ENCODE results near the gene GJB3.

GJB3 gene

DNA sequence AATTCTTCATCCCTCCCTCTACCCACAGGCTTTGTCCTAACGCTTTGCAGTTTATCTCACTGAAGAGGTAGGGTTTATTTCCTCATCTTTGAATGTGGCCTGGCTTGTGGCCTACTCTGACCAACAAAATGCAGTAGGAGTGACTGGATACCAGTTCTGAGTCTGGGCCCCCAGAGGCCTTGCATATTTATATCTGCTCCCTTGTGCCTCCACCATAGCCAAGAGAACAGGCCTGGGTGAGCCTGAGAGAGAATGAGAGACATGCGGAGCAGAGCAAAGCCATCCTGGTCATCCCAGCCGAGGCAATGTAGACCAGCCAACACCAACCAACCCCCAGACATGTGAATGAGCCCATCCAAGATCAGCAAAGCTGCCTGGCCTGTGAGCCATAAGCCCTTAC, 48.2 kb downstream of the GJB3 start:
- FAIRE-seq, result no peak
- no peak for DNase-seq (ENCODE audit: insufficient read length, low spot score)
- TF ChIP-seq PAX5 (IDR thresholded peaks at IDR 0.05; ENCODE audit: insufficient read depth, low read length, severe bottlenecking) (no peak), SPI1 (IDR thresholded peaks at IDR 0.05; ENCODE audit: low read depth, low read length) (no peak), POLR2AphosphoS5 (IDR thresholded peaks at IDR 0.05; ENCODE audit: low read depth, low read length) (no peak), POLR2A (IDR thresholded peaks at IDR 0.05; ENCODE audit: low read depth, low read length) (no peak), TAF1 (IDR thresholded peaks at IDR 0.05; ENCODE audit: low read depth, low read length) (no peak), POU2F2 (IDR thresholded peaks at IDR 0.05; ENCODE audit: low read depth, low read length) (no peak)

GRCh38 chr1:34831721-34832246, 50.8 kb downstream of the GJB3 start:
- DNase-seq (ENCODE audit: insufficient read length, low spot score), result no peak
- no peak for TF ChIP-seq PAX5 (IDR thresholded peaks at IDR 0.05; ENCODE audit: insufficient read depth, low read length, severe bottlenecking)
- no peak for TF ChIP-seq POLR2A (IDR thresholded peaks at IDR 0.05; ENCODE audit: low read depth, low read length)
- TF ChIP-seq POLR2AphosphoS5 (IDR thresholded peaks at IDR 0.05; ENCODE audit: low read depth, low read length), result no peak
- TF ChIP-seq TAF1 (IDR thresholded peaks at IDR 0.05; ENCODE audit: low read depth, low read length), result no peak
- TF ChIP-seq SPI1 (IDR thresholded peaks at IDR 0.05; ENCODE audit: low read depth, low read length), result no peak
- TF ChIP-seq POU2F2 (IDR thresholded peaks at IDR 0.05; ENCODE audit: low read depth, low read length), result no peak
- no peak for FAIRE-seq

- DNase-seq (ENCODE audit: insufficient read length, low spot score) (no peak), FAIRE-seq (no peak)
- TF ChIP-seq TAF1 (IDR thresholded peaks at IDR 0.05; ENCODE audit: low read depth, low read length) (no peak), POLR2A (IDR thresholded peaks at IDR 0.05; ENCODE audit: low read depth, low read length) (no peak), POU2F2 (IDR thresholded peaks at IDR 0.05; ENCODE audit: low read depth, low read length) (no peak), PAX5 (IDR thresholded peaks at IDR 0.05; ENCODE audit: insufficient read depth, low read length, severe bottlenecking) (no peak)
Measured at GRCh38 chr1:34833711-34834110, 52.7 kb downstream of the GJB3 start.
